HG03521 (cell line): Measurements from ENCODE around the gene LINGO1.

Experiments used
- ATAC-seq: cut with Tn5 transposase; IDR thresholded peaks from one replicate; pipeline ENCODE4 v1.9.1; 2021; ENCODE audit warnings: mild to moderate bottlenecking, moderate library complexity; ENCODE audit not compliant: unreplicated experiment

LINGO1 gene

GRCh38 chr15:77633134-77633912, 611 bp upstream of the LINGO1 start:
- ATAC-seq, result no peak

- no peak for ATAC-seq
Observed at GRCh38 chr15:77631745-77632533, 773 bp downstream of the LINGO1 start.

- no peak for ATAC-seq
Observed at GRCh38 chr15:77630956-77631744, 1.6 kb downstream of the LINGO1 start.

GRCh38 chr15:77630056-77630455, 2.7 kb downstream of the LINGO1 start:
- no peak for ATAC-seq

- ATAC-seq, result no peak
Observed at GRCh38 chr15:77629070-77630030, 3.4 kb downstream of the LINGO1 start.

GRCh38 chr15:77628010-77628409, 4.7 kb downstream of the LINGO1 start:
- no peak for ATAC-seq

- ATAC-seq, result no peak
Observed at GRCh38 chr15:77627581-77627980, 5.1 kb downstream of the LINGO1 start.

GRCh38 chr15:77627067-77627466, 5.6 kb downstream of the LINGO1 start:
- ATAC-seq, result no peak

GRCh38 chr15:77626002-77626401, 6.7 kb downstream of the LINGO1 start:
- ATAC-seq, result no peak

GRCh38 chr15:77625376-77625775, 7.3 kb downstream of the LINGO1 start:
- no peak for ATAC-seq

GRCh38 chr15:77624868-77625267, 7.8 kb downstream of the LINGO1 start:
- ATAC-seq, result no peak

- no peak for ATAC-seq
Observed at GRCh38 chr15:77623755-77624524, 8.8 kb downstream of the LINGO1 start.

- ATAC-seq, result no peak
Observed at GRCh38 chr15:77622934-77623754, 9.6 kb downstream of the LINGO1 start.

GRCh38 chr15:77622209-77622933, 10.3 kb downstream of the LINGO1 start:
- no peak for ATAC-seq

- ATAC-seq, result no peak
Observed at GRCh38 chr15:77621847-77622208, 10.9 kb downstream of the LINGO1 start.

GRCh38 chr15:77620960-77621647, 11.6 kb downstream of the LINGO1 start:
- no peak for ATAC-seq

GRCh38 chr15:77620297-77620696, 12.4 kb downstream of the LINGO1 start:
- no peak for ATAC-seq
